GM12891 (cell line): Measurements from ENCODE around the gene TMEM200B.

Experiments used
- PAX5 ChIP-seq: IDR thresholded peaks from 2 replicates; pipeline ENCODE4 v1.6.1; 2011; ENCODE audit warnings: low read length, moderate library complexity, mild to moderate bottlenecking; ENCODE audit not compliant: insufficient read depth, severe bottlenecking
- POLR2A ChIP-seq: IDR thresholded peaks from 2 replicates; pipeline ENCODE4 v1.6.1; 2011; ENCODE audit warnings: low read depth, low read length, control low read depth
- POLR2AphosphoS5 ChIP-seq: IDR thresholded peaks from 2 replicates; pipeline ENCODE4 v1.6.1; 2011; ENCODE audit warnings: low read depth, low read length, control low read depth
- SPI1 ChIP-seq: IDR thresholded peaks from 2 replicates; pipeline ENCODE4 v1.6.1; 2011; ENCODE audit warnings: low read depth, low read length, control low read depth
- TAF1 ChIP-seq: IDR thresholded peaks from 2 replicates; pipeline ENCODE4 v1.6.1; 2011; ENCODE audit warnings: low read depth, low read length, control low read depth

GRCh38 chr1:29094433-29094832, 29.3 kb downstream of the TMEM200B start:
- TF ChIP-seq POLR2AphosphoS5 (no peak), POLR2A (no peak), TAF1 (no peak), SPI1 (no peak), PAX5 (no peak)
